HG03575 (cell line): Measurements from ENCODE around the gene FSD1L.

Experiments used
- ATAC-seq: cut with Tn5 transposase; IDR thresholded peaks from one replicate; pipeline ENCODE4 v1.9.1; 2021; ENCODE audit not compliant: unreplicated experiment, insufficient number of reproducible peaks, low FRiP score; ENCODE audit errors: extremely low read depth

FSD1L gene

GRCh38 chr9:105466898-105467455, 19.1 kb downstream of the FSD1L start:
- no peak for ATAC-seq

- no peak for ATAC-seq
Observed at GRCh38 chr9:105468875-105469274, 21.0 kb downstream of the FSD1L start.

GRCh38 chr9:105473221-105473620, 25.4 kb downstream of the FSD1L start:
- ATAC-seq = no peak

- ATAC-seq = no peak
Observed at GRCh38 chr9:105475302-105475701, 27.5 kb downstream of the FSD1L start.

GRCh38 chr9:105479846-105480245, 32.0 kb downstream of the FSD1L start:
- no peak for ATAC-seq

GRCh38 chr9:105483618-105484017, 35.8 kb downstream of the FSD1L start:
- ATAC-seq = no peak

- no peak for ATAC-seq
Observed at GRCh38 chr9:105484226-105484625, 36.4 kb downstream of the FSD1L start.

- ATAC-seq = no peak
Observed at GRCh38 chr9:105485131-105485530, 37.3 kb downstream of the FSD1L start.

- no peak for ATAC-seq
Observed at GRCh38 chr9:105496826-105497225, 49.0 kb downstream of the FSD1L start.

- no peak for ATAC-seq
Observed at GRCh38 chr9:105497704-105498103, 49.9 kb downstream of the FSD1L start.

- ATAC-seq = peak; percentile 84
Observed at GRCh38 chr9:105500108-105500766, 52.4 kb downstream of the FSD1L start.

- no peak for ATAC-seq
Observed at GRCh38 chr9:105501414-105501813, 53.6 kb downstream of the FSD1L start.

- no peak for ATAC-seq
Observed at GRCh38 chr9:105502276-105502675, 54.4 kb downstream of the FSD1L start.

- no peak for ATAC-seq
Observed at GRCh38 chr9:105503881-105504280, 56.0 kb downstream of the FSD1L start.

- ATAC-seq = no peak
Observed at GRCh38 chr9:105507096-105507790, 59.4 kb downstream of the FSD1L start.

- ATAC-seq = no peak
Observed at GRCh38 chr9:105508530-105508929, 60.7 kb downstream of the FSD1L start.

GRCh38 chr9:105510024-105510423, 62.2 kb downstream of the FSD1L start:
- peak; percentile 70 for ATAC-seq

GRCh38 chr9:105511446-105511845, 63.6 kb downstream of the FSD1L start:
- ATAC-seq = no peak

- no peak for ATAC-seq
Observed at GRCh38 chr9:105515811-105516413, 68.1 kb downstream of the FSD1L start.
